Heart right ventricle (tissue), 16 donors: ENCODE data around the gene IGSF21. TPM values are rescaled to one million over a fixed set of nuclear protein-coding genes. Genes with fewer than 3 reads are reported as not detected.

Experiments used
- ATAC-seq, 8 donors: fragments of 200-7000 bp; cut with Tn5 transposase; one replicate each; pipeline ENCODE4 v1.9.1; 2020; ENCODE audit warnings: mild to moderate bottlenecking in 8 of 8, moderate library complexity in 8 of 8, moderate number of reproducible peaks in 1 of 8
- DNase-seq, 2 donors: peaks; one replicate each; pipeline ENCODE4 v3.0.0-alpha.2; 2020
- H3K27ac ChIP-seq, 10 donors: fragments of 200-600 bp; sonication (generic) in 2 of 10; one replicate each; pipeline versions ENCODE4 v1.5.0 to v1.8.0; 2020 to 2022; ENCODE audit warnings: mild to moderate bottlenecking in 3 of 10
- H3K27me3 ChIP-seq, 7 donors: fragments of 200-600 bp; one replicate each; pipeline ENCODE4 v1.8.0; 2021 to 2022; ENCODE audit warnings: mild to moderate bottlenecking in 2 of 7
- H3K36me3 ChIP-seq, 9 donors: fragments of 200-600 bp; sonication (generic) in 1 of 9; one replicate each; pipeline versions ENCODE4 v1.5.0 to v1.8.0; 2020 to 2022; ENCODE audit warnings: mild to moderate bottlenecking in 2 of 9
- H3K4me1 ChIP-seq, 9 donors: fragments of 200-600 bp; sonication (generic) in 1 of 9; one replicate each; pipeline versions ENCODE4 v1.5.0 to v1.8.0; 2020 to 2022; ENCODE audit warnings: mild to moderate bottlenecking in 4 of 9
- H3K4me3 ChIP-seq, 10 donors: fragments of 200-600 bp; sonication (generic) in 2 of 10; one replicate each; pipeline versions ENCODE4 v1.5.0 to v1.8.0; 2020 to 2022; ENCODE audit warnings: mild to moderate bottlenecking in 7 of 10, moderate library complexity in 2 of 10
- H3K9me3 ChIP-seq, 11 donors: fragments of 200-600 bp in 10 of 11; sonication (generic) in 2 of 11; one replicate each; pipeline versions ENCODE4 v1.5.0 to v1.8.0; 2013 to 2022; ENCODE audit warnings: mild to moderate bottlenecking in 2 of 11, control low read depth in 1 of 11, moderate library complexity in 1 of 11
- CTCF ChIP-seq, 9 donors: fragments of 200-600 bp; sonication (generic) in 2 of 9; IDR thresholded peaks; one replicate each; pipeline versions ENCODE4 v1.5.0 to v1.8.0; 2021 to 2022; ENCODE audit warnings: antibody characterized with exemption in 9 of 9, mild to moderate bottlenecking in 5 of 9, moderate library complexity in 1 of 9
- WGBS, 2 donors: extraction: QIAGEN DNeasy Blood & Tissue Kit; methylation state at CpG; one replicate each; pipeline ENCODE4 v1.1.7; 2013; ENCODE audit warnings: inconsistent platforms in 1 of 2; 5-methylcytosine and 5-hydroxymethylcytosine counted together
- intact Hi-C, 10 donors: fragments of 100-400 bp; cut with DNase I; formaldehyde crosslinking; loops; one replicate each; pipeline versions ENCODE4 v1.11.1 to v1.14.2; 2022
- polyA plus RNA-seq, 2 donors: library from polyadenylated mRNA; stranded (reverse); fragments of 200-250 nt; gene quantifications; one replicate each; pipeline ENCODE4 v1.2.3, GENCODE V29; 2013
- total RNA-seq, 10 donors: library from RNA; stranded (reverse); fragmentation: NEBNext Ultra II Directional in 3 of 10; extraction: Animal tissue kit (Norgen Biotek cat#: 25700) in 3 of 10; gene quantifications; one replicate each; pipeline versions ENCODE4 v1.2.1 to v1.2.4, GENCODE V29; 2021 to 2023
- donor health status: Arrhythmogenic right ventricular cardiomyopathy.
- donor health status: ischemic (EF 13 %, LVEDD 7.1; RV severe dilation, severe dysfunction).
- donor health status: healthy with polysubstance abuse.
- donor health status: DM: no; HTN: yes; CAD: no.
- donor health status: DM: no; HTN: no; CAD: no.
- donor health status: ischemic (EF 25% LVEDD 6.9; RV normal size, moderate dysfunction).
- donor health status: ischemic (EF 25% LVEDD 5.7; RV mildly dilated, moderate dysfunction).
- donor health status: healthy.
- donor health status: DM: yes; HTN: yes; CAD: no.
- donor health status: Ischemic cardiomyopathy.
- donor health status: ischemic (EF 35%, LVEDD 5.7; RV mildly dilated, moderate dysfunction).
- donor health status: nonischemic (EF 11% LVEDD 7.7; RV severe dilation, severe dysfunction).
- donor health status: DM: yes; HTN: yes; CAD: no.
- donor health status: PGD.
- donor health status: ischemic (EF 29% LVEDD 5.4; RV normal size, mild dysfunction).
- donor health status: nonischemic (EF 23%, LVEDD 6.1; RV moderate dilation, normal function).

Gene IGSF21
- total and polyA plus RNA-seq, 12 donors, result 0.13 to 1.6 (median 0.51) TPM; not detected in 1

GRCh38 chr1:18340158-18340764, 232.7 kb downstream of the IGSF21 start:
- no peak overlapping the region for H3K4me3 ChIP-seq
- ATAC-seq (no peak), DNase-seq (no peak)
- peaks cover 0 to 51% (median 36%) of the 10 kb centered on the region in 7 donors for H3K27me3 ChIP-seq
- H3K4me1 ChIP-seq, result no peaks in the 10 kb centered on the region
- 56 to 72% methylated on average over 2 of the region's 2 CpGs for WGBS, 2 donors
- intact Hi-C loops, result no loop called here
- no peaks in the 10 kb centered on the region for H3K36me3 ChIP-seq
- no peak for TF ChIP-seq CTCF (IDR thresholded peaks at IDR 0.05)
- no peak overlapping the region for H3K27ac ChIP-seq
- no peaks in the 10 kb centered on the region for H3K9me3 ChIP-seq

- ATAC-seq, result no peak
These were observed 233.2 kb downstream of the IGSF21 start for GRCh38 chr1:18340787-18341186.

GRCh38 chr1:18341291-18342069, 233.9 kb downstream of the IGSF21 start:
- no peaks in the 10 kb centered on the region for H3K4me1 ChIP-seq
- H3K36me3 ChIP-seq, result no peaks in the 10 kb centered on the region
- H3K9me3 ChIP-seq, result no peaks in the 10 kb centered on the region
- H3K27ac ChIP-seq, result no peak overlapping the region
- DNase-seq (no peak), ATAC-seq (no peak)
- WGBS, 2 donors, result 72 to 76% methylated on average over 5 of the region's 5 CpGs
- H3K4me3 ChIP-seq, result no peak overlapping the region
- intact Hi-C loops, result no loop called here
- no peak for TF ChIP-seq CTCF (IDR thresholded peaks at IDR 0.05)
- peaks cover 0 to 49% (median 40%) of the 10 kb centered on the region in 7 donors for H3K27me3 ChIP-seq

More at GRCh38 chr1:18340787-18341186, 233.2 kb downstream of the IGSF21 start:
- Histone ChIP-seq H3K36me3 (no peaks in the 10 kb centered on the region), H3K27ac (no peak overlapping the region), H3K4me1 (no peaks in the 10 kb centered on the region), H3K9me3 (no peaks in the 10 kb centered on the region), H3K27me3 (peaks cover 0 to 49% (median 37%) of the 10 kb centered on the region in 7 donors), H3K4me3 (no peak overlapping the region)
- intact Hi-C loops, result no loop called here
- no peak for DNase-seq
- TF ChIP-seq CTCF (IDR thresholded peaks at IDR 0.05), result no peak
- 53 to 68% methylated on average over 2 of the region's 2 CpGs for WGBS, 2 donors

- no peaks in the 10 kb centered on the region for H3K36me3 ChIP-seq
- intact Hi-C loops, result no loop called here
- no peaks in the 10 kb centered on the region for H3K4me1 ChIP-seq
- no peak for TF ChIP-seq CTCF (IDR thresholded peaks at IDR 0.05)
- peaks cover 0 to 49% (median 42%) of the 10 kb centered on the region in 7 donors for H3K27me3 ChIP-seq
- no peaks in the 10 kb centered on the region for H3K9me3 ChIP-seq
- no peak for ATAC-seq
- no peak overlapping the region for H3K27ac ChIP-seq
- no peak for DNase-seq
- 85 to 88% methylated on average over 4 of the region's 4 CpGs for WGBS, 2 donors
- H3K4me3 ChIP-seq, result no peak overlapping the region
These were observed 235.1 kb downstream of the IGSF21 start for GRCh38 chr1:18342744-18343143.
